Uterus (tissue), 4 donors: ENCODE results near the gene ZNF407. TPM values are rescaled to one million over a fixed set of nuclear protein-coding genes. Genes with fewer than 3 reads are reported as not detected.

Experiments
- DNase-seq, 2 donors: peaks; one replicate each; pipeline ENCODE4 v3.0.0-alpha.2; 2019 to 2020
- H3K27ac ChIP-seq, 2 donors: fragments of 200-600 bp; sonication (generic); 1 replicate in 1 of 2; 2 replicates in 1 of 2; pipeline ENCODE4 v1.5.1; 2016 to 2018
- H3K27me3 ChIP-seq, 2 donors: fragments of 200-600 bp; sonication (generic); one replicate each; pipeline ENCODE4 v1.5.1; 2018 to 2019; ENCODE audit warnings: control low read depth in 1 of 2
- H3K36me3 ChIP-seq, 2 donors: fragments of 200-600 bp; sonication (generic); one replicate each; pipeline ENCODE4 v1.5.1; 2019; ENCODE audit warnings: control low read depth in 1 of 2
- H3K4me1 ChIP-seq, 2 donors: fragments of 200-600 bp; sonication (generic); one replicate each; pipeline ENCODE4 v1.5.1; 2018 to 2019; ENCODE audit warnings: control low read depth in 1 of 2
- H3K4me3 ChIP-seq, 2 donors: fragments of 200-600 bp; sonication (generic); 1 replicate in 1 of 2; 2 replicates in 1 of 2; pipeline ENCODE4 v1.5.1; 2018 to 2019; ENCODE audit warnings: mild to moderate bottlenecking in 1 of 2
- H3K9me3 ChIP-seq, 2 donors: fragments of 200-600 bp; sonication (generic); one replicate each; pipeline ENCODE4 v1.5.1; 2019; ENCODE audit warnings: control low read depth in 1 of 2
- POLR2A ChIP-seq, 2 donors: fragments of 450-650 bp; IDR thresholded peaks; one replicate each; pipeline ENCODE4 v1.6.1; 2016; ENCODE audit warnings: antibody characterized with exemption in 2 of 2, mild to moderate bottlenecking in 1 of 2, moderate library complexity in 1 of 2
- intact Hi-C: fragments of 100-400 bp; cut with DNase I; formaldehyde crosslinking; loops from one replicate; pipeline ENCODE4 v1.15.1; 2023; ENCODE audit warnings: low total_unique reads
- total RNA-seq, 4 donors: library from RNA; depleted of rRNA in 3 of 4; stranded (reverse); fragments of >200 nt in 3 of 4; gene quantifications; one replicate each; pipeline versions ENCODE4 v1.1.0 to v1.2.4, GENCODE V29; 2014 to 2023
- TF ChIP-seq, protein P1 (sequence below), 4 experiments: fragments of 200-600 bp in 2 of 4; fragments of 450-650 bp in 2 of 4; sonication (generic) in 2 of 4; IDR thresholded peaks; one replicate each; pipeline ENCODE4 v1.5.1; 2016 to 2019; ENCODE audit warnings: antibody characterized with exemption in 4 of 4, mild to moderate bottlenecking in 2 of 4, moderate library complexity in 1 of 4
- donor health status: DM: yes; HTN: yes; CAD: no.

ZNF407 gene
- total RNA-seq, 4 donors from 2014 or later: 10.6 to 38.9 (median 23.7) TPM

- intact Hi-C loops: no loop called here
- Histone ChIP-seq H3K4me1 (no peaks in the 10 kb centered on the region), H3K4me3 (no peak overlapping the region), H3K27me3 (no peaks in the 10 kb centered on the region), H3K9me3 (no peaks in the 10 kb centered on the region), H3K36me3 (no peaks in the 10 kb centered on the region), H3K27ac (no peak overlapping the region)
- no peak for DNase-seq
- TF ChIP-seq, protein P1, sequence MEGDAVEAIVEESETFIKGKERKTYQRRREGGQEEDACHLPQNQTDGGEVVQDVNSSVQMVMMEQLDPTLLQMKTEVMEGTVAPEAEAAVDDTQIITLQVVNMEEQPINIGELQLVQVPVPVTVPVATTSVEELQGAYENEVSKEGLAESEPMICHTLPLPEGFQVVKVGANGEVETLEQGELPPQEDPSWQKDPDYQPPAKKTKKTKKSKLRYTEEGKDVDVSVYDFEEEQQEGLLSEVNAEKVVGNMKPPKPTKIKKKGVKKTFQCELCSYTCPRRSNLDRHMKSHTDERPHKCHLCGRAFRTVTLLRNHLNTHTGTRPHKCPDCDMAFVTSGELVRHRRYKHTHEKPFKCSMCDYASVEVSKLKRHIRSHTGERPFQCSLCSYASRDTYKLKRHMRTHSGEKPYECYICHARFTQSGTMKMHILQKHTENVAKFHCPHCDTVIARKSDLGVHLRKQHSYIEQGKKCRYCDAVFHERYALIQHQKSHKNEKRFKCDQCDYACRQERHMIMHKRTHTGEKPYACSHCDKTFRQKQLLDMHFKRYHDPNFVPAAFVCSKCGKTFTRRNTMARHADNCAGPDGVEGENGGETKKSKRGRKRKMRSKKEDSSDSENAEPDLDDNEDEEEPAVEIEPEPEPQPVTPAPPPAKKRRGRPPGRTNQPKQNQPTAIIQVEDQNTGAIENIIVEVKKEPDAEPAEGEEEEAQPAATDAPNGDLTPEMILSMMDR (IDR thresholded peaks at IDR 0.05): no peak
- no peak for TF ChIP-seq POLR2A (IDR thresholded peaks at IDR 0.05)
These were observed 489.7 kb downstream of the ZNF407 start for GRCh38 chr18:75087119-75088020.

- DNase-seq: no peak
- TF ChIP-seq, protein P1 (IDR thresholded peaks at IDR 0.05): no peak
- TF ChIP-seq POLR2A (IDR thresholded peaks at IDR 0.05): no peak
- Histone ChIP-seq H3K9me3 (no peaks in the 10 kb centered on the region), H3K36me3 (no peaks in the 10 kb centered on the region), H3K4me3 (no peak overlapping the region), H3K27me3 (no peaks in the 10 kb centered on the region), H3K27ac (no peak overlapping the region), H3K4me1 (no peaks in the 10 kb centered on the region)
- intact Hi-C loops: no loop called here
These were observed 490.4 kb downstream of the ZNF407 start for GRCh38 chr18:75088021-75088506.

DNA sequence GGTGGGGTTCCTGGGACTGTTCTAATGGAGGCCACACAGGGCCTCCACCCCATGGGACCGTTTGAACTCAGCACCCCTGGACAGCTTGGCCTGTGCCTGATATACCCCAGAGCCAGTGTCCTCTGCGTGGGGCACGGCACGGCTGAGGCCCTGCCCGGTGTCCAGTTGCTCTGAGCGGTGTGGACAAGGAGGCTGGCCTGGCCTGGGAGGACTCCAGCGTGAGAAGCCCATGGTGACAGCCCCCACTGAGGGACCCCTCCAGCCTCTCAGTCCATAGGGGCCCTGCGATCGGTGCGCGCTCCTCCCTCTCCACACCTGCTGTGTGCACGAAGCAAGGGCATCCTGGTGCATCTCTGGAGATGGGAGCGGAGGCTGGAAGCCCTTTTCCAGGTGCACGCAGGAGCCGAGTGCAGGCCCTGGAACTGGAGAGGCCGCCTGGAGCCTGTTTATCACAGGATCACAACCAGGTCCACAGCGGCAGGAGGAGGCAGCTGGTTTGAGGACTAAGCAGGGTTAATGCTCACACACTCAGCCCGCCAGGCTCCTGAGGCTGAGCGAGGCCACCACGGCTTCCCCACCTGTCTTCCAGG is 491.0 kb downstream of the ZNF407 start:
- TF ChIP-seq, protein P1 (IDR thresholded peaks at IDR 0.05): no peak
- TF ChIP-seq POLR2A (IDR thresholded peaks at IDR 0.05): no peak

DNA sequence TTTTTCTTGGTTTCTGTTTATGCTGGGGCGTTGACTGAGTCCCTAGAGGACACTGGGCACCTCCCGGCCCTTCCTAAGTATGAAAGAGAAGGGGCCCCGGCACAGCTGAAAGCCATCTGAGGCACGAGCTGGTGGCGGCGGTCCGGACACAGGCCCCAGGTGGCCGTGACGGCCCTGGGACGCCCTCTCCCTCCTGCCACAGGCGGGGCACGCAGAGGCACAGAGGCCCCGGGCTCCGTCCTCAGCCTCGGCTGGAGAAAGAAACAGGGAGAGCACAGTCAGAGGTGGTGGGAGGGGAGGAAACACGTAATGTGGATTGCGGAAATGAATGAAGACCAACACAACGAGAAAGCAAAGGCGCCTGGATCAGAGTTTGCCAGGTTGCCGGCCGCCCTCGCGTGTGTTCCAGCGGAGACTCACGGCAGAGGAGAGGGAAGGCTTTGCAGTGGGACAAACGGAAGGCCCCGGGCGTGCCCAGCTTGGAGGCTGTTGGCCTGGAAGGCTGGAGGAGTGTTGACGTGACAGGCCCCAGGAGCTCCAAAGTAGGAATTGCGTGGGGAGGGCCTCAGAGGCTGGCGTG is 492.2 kb downstream of the ZNF407 start:
- no peaks in the 10 kb centered on the region for H3K36me3 ChIP-seq
- no peak for TF ChIP-seq POLR2A (IDR thresholded peaks at IDR 0.05)
- no peak overlapping the region for H3K4me3 ChIP-seq
- H3K27ac ChIP-seq: no peak overlapping the region
- no peaks in the 10 kb centered on the region for H3K9me3 ChIP-seq
- no peaks in the 10 kb centered on the region for H3K27me3 ChIP-seq
- no peaks in the 10 kb centered on the region for H3K4me1 ChIP-seq
- intact Hi-C loops: no loop called here
- no peak for DNase-seq

More for the DNA sequence above, 491.0 kb downstream of the ZNF407 start:
- Histone ChIP-seq H3K36me3 (no peaks in the 10 kb centered on the region), H3K4me3 (no peak overlapping the region), H3K27ac (no peak overlapping the region), H3K4me1 (no peaks in the 10 kb centered on the region), H3K27me3 (no peaks in the 10 kb centered on the region), H3K9me3 (no peaks in the 10 kb centered on the region)
- DNase-seq: no peak
- intact Hi-C loops: no loop called here

DNA sequence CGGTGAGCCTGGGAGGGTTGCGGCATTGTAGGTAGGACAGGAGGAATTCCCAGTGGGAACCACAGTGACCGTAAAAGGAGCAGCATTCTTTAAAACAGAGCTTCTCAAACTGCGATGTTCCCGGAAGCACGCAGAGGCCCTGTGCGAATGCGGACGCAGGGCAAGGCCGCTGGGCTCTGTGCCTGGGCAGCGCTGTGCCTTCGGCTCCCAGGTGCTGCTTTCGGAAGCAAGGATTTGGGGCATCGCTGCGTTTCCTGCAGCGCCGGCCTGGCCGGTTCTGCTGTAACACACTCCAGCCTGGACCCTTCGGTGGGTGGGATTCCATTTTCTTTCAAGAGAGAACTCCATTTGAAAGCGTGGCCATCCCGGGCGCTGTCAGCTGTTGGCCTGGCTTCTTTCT is 492.7 kb downstream of the ZNF407 start:
- H3K36me3 ChIP-seq: no peaks in the 10 kb centered on the region
- TF ChIP-seq, protein P1 (IDR thresholded peaks at IDR 0.05): no peak
- TF ChIP-seq POLR2A (IDR thresholded peaks at IDR 0.05): no peak
- intact Hi-C loops: no loop called here
- no peak overlapping the region for H3K4me3 ChIP-seq
- H3K27ac ChIP-seq: no peak overlapping the region
- DNase-seq: no peak
- H3K4me1 ChIP-seq: no peaks in the 10 kb centered on the region
- no peaks in the 10 kb centered on the region for H3K27me3 ChIP-seq
- no peaks in the 10 kb centered on the region for H3K9me3 ChIP-seq
